ENCODE data around the gene KCMF1.

Gene KCMF1

DNA sequence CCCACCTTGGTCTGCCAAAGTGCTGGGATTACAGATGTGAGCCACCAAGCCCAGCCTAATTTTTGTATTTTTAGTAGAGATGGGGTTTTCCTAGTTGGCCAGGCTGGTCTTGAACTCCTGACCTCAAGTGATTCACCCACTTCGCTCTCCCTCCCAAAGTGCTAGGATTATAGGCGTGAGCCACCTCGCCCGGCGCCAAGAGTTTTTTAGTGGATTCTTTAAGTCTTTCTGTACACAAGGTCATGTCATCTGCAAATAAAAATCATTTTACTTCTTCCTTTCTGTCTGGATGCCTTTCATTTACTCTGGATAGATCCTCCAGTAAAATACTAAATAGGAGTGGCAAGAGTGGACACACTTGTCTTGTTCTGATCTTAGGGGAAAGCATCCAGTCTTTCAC is 61.7 kb downstream of the KCMF1 start:
- DNase-seq (ENCODE audit: low read depth) = no peak

GRCh38 chr2:85033388-85033787 is 62.4 kb downstream of the KCMF1 start:
- DNase-seq (ENCODE audit: low read depth) = no peak

- DNase-seq (ENCODE audit: low read depth) = no peak
Observed at GRCh38 chr2:85034158-85034557, 63.2 kb downstream of the KCMF1 start.

GRCh38 chr2:85037622-85038021 is 66.7 kb downstream of the KCMF1 start:
- no peak for DNase-seq (ENCODE audit: low read depth)

DNA sequence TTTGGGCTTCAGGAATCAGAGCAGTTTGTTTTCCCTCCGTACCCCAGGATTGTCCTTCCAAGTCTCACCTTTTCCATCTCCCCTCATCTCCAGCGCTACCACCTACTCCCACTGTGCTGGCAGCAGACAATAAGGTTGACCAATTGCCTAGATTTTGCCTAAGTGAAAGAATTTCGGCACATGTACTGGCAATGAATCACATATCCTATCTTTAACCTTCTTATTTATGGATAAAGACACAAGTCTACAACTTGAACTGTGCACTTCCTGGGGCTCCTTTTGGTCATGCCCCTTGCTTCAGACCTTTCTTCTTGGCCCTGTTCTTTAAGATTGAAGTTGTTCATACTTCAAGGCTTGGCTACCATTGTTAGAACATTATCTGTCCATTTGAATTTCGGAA is 71.4 kb downstream of the KCMF1 start:
- DNase-seq (ENCODE audit: low read depth) = no peak

- DNase-seq (ENCODE audit: low read depth) = no peak
Observed at GRCh38 chr2:85048534-85048933, 77.6 kb downstream of the KCMF1 start.

- no peak for DNase-seq (ENCODE audit: low read depth)
Observed at GRCh38 chr2:85049236-85049635, 78.3 kb downstream of the KCMF1 start.

- no peak for DNase-seq (ENCODE audit: low read depth)
Observed at GRCh38 chr2:85053802-85054201, 82.8 kb downstream of the KCMF1 start.

DNA sequence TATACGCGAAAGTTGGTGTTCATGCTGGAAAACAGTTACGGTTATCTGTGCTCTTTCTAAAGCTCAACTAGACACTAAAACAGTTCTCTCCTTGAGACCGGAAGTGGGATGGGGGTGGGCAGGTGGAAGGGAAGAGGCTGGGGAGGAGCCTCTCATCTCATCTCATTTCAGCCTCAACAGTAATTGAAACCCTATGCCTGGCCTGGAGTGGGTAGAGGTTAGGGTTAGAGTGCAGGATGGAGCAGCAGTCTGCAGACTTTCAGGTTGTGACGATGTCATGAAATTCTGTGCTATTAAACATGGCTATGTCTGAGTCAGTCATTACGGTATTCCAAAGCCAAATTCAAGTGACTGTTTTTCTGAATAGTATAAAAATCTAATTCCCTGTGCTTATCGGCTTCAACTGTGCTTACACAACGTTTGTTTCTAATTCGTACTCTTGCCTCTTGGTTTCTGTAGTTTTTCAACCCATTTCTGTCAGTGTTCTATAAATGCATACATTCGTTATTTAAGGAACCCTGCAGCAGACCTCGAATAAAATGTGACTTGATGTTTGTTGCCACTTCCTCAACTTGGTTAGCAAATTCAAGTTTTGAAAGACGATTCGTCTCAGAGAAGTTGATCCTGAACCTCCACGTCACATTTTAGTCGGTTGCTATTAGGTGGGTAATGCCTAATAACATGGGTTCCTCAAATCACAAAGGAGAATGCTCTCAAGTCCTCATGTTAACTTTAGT is 86.4 kb downstream of the KCMF1 start:
- DNase-seq (ENCODE audit: low read depth) = no peak

DNA sequence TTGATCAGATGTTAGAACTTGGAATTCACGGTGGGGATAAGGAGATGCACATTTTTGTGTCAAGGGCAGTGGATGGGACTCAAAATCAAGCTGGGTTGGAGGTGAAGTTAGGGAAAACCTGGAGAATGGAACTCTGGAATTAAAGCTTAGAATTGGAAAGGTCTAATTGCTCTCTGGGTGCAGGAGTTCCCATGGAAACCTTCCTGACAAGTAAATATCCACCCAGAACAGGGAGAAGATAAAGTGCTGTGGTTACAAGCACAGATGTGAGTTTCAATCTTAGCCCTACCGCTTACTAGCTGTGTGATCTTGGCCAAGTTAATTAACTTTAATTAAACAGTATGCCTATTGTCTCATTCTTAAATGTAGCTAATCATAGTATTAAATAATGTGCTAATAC is 90.9 kb downstream of the KCMF1 start:
- DNase-seq (ENCODE audit: low read depth) = no peak

- DNase-seq (ENCODE audit: low read depth) = no peak
Observed at GRCh38 chr2:85062565-85062964, 91.6 kb downstream of the KCMF1 start.

GRCh38 chr2:85063981-85064599 is 93.1 kb downstream of the KCMF1 start:
- no peak for DNase-seq (ENCODE audit: low read depth)

GRCh38 chr2:85064927-85065577 is 94.1 kb downstream of the KCMF1 start:
- no peak for DNase-seq (ENCODE audit: low read depth)

GRCh38 chr2:85066006-85066740 is 95.2 kb downstream of the KCMF1 start:
- no peak for DNase-seq (ENCODE audit: low read depth)

GRCh38 chr2:85066874-85067351 is 96.0 kb downstream of the KCMF1 start:
- peak; percentile 5 for DNase-seq (ENCODE audit: low read depth)

- DNase-seq (ENCODE audit: low read depth) = no peak
Observed at GRCh38 chr2:85071096-85071495, 100.1 kb downstream of the KCMF1 start.

DNA sequence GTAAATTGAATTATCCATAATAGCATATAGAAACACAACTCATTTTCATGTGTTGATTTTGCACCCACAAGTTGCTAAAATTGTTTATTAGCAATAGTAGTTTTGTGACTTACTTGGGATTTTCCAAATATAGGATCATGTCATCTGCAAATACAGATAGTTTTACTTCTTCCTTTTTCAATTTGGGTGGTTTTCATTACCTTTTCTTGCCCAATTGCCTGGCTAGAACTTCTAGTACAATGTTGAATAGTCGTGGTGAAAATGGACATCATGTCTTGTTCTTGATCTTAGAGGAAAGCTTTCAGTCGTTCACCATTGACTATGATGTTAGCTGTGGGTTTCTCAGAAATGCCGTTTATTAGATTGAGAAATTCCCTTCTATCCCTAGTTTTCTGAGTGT is 102.1 kb downstream of the KCMF1 start:
- no peak for DNase-seq (ENCODE audit: low read depth)

- no peak for DNase-seq (ENCODE audit: low read depth)
Observed at GRCh38 chr2:85076618-85077274, 105.8 kb downstream of the KCMF1 start.

GRCh38 chr2:85077859-85078419 is 107.0 kb downstream of the KCMF1 start:
- no peak for DNase-seq (ENCODE audit: low read depth)

- no peak for DNase-seq (ENCODE audit: low read depth)
Observed at GRCh38 chr2:85078536-85078935, 107.6 kb downstream of the KCMF1 start.

GRCh38 chr2:85083092-85083491 is 112.1 kb downstream of the KCMF1 start:
- DNase-seq (ENCODE audit: low read depth) = no peak

- no peak for DNase-seq (ENCODE audit: low read depth)
Observed at GRCh38 chr2:85085563-85085962, 114.6 kb downstream of the KCMF1 start.
